ENCODE measurements around the gene IMP4.

The IMP4 gene

DNA sequence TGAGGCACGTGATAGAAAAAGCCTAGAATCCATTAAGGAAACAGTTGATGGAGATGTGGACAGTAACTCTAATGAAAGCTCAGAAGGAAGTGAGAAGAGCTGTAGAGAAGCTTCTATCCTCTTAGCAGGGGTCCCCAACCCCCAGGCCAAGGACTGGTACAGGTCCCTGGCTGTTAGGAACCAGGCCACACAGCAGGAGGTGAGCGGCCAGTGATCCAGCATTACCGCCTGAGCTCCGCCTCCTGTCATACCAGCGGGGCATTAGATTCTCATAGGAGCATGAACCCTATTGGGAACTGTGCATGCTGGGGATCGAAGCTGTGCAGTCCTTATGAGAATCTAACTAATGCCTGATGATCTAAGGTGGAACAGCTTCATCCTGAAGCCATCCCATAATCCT lies 8.7 kb upstream of the IMP4 start:
- H3K27ac ChIP-seq: no peak overlapping the region

DNA sequence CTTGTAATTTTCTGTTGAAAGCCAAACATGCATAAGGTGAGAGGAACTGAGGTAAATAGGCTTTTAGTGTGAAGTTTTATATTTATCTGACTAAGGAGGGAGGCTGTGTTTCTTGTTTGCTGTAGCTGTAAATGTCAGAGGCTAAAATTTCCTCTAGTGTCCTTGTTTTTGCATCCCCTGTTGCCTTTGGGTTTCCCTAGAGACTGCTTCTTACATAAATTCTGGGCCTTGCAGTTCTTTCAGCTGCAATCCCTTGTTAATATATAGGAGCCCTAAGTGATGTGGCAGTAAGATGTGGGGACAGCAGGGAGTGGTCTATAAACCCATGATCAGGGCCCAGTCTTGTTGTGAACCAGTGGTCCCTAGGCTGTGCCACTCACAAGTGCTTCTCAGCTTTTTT lies 7.5 kb upstream of the IMP4 start:
- Histone ChIP-seq H3K9me3 (no peaks in the 10 kb centered on the region), H3K27me3 (peaks cover 33% of the 10 kb centered on the region), H3K36me3 (peaks cover 16% of the 10 kb centered on the region), H3K4me3 (ENCODE audit: low read depth in 1 of 2, low read length in 1 of 2) (no peak overlapping the region), H3K4me1 (ENCODE audit: control insufficient read depth in 1 of 2, insufficient read depth in 1 of 2, low read depth in 1 of 2, low read length in 1 of 2) (peaks cover 13 to 30% of the 10 kb centered on the region in 2 experiments), H3K27ac (no peak overlapping the region)
- TF ChIP-seq, protein P1, sequence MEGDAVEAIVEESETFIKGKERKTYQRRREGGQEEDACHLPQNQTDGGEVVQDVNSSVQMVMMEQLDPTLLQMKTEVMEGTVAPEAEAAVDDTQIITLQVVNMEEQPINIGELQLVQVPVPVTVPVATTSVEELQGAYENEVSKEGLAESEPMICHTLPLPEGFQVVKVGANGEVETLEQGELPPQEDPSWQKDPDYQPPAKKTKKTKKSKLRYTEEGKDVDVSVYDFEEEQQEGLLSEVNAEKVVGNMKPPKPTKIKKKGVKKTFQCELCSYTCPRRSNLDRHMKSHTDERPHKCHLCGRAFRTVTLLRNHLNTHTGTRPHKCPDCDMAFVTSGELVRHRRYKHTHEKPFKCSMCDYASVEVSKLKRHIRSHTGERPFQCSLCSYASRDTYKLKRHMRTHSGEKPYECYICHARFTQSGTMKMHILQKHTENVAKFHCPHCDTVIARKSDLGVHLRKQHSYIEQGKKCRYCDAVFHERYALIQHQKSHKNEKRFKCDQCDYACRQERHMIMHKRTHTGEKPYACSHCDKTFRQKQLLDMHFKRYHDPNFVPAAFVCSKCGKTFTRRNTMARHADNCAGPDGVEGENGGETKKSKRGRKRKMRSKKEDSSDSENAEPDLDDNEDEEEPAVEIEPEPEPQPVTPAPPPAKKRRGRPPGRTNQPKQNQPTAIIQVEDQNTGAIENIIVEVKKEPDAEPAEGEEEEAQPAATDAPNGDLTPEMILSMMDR (IDR thresholded peaks at IDR 0.05): no peak

More for the DNA sequence above, 8.7 kb upstream of the IMP4 start:
- H3K36me3 ChIP-seq: peaks cover 12% of the 10 kb centered on the region
- peaks cover 9 to 18% of the 10 kb centered on the region in 2 experiments for H3K4me1 ChIP-seq (ENCODE audit: control insufficient read depth in 1 of 2, insufficient read depth in 1 of 2, low read depth in 1 of 2, low read length in 1 of 2)
- TF ChIP-seq, protein P1 (IDR thresholded peaks at IDR 0.05): no peak
- no peak overlapping the region for H3K4me3 ChIP-seq (ENCODE audit: low read depth in 1 of 2, low read length in 1 of 2)
- H3K27me3 ChIP-seq: peaks cover 45% of the 10 kb centered on the region
- no peaks in the 10 kb centered on the region for H3K9me3 ChIP-seq

DNA sequence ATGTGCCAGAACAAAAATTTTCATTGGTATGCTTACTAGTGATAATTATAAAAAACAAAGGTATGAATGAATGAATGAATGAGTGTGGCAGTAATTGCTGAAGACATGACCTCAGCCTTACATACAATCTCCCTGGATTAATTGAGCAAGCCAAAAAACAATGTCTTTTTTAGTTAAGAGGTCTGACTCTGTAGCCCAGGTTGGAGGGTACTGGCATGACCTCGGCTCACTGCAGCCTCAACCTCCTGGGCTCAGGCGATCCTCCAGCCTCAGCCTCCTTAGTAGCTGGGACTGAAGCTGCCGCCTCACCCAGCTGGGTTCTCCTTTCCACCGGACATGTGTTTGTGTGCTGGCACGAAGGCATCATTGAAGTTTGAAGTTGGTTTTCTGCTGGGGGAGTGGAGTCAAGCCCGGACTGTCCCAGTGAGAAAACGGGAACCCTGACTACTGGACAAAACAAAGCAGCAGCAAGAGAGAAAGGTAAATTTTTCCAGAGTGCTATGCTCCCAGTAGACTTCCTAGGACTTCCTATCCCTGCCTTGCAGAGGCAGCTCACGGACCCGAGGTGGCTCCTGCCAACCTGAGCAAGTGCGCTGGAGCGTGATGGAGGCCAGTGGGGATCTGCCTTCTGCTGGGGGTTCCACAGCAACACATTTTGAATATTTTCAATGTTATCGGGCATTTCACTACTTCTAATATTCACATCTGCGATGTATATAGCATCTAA lies 6.4 kb upstream of the IMP4 start:
- Histone ChIP-seq H3K9me3 (no peaks in the 10 kb centered on the region), H3K4me1 (ENCODE audit: control insufficient read depth in 1 of 2, insufficient read depth in 1 of 2, low read depth in 1 of 2, low read length in 1 of 2) (peaks cover 21 to 41% of the 10 kb centered on the region in 2 experiments), H3K36me3 (peaks cover 16% of the 10 kb centered on the region), H3K27ac (no peak overlapping the region), H3K27me3 (peaks cover 22% of the 10 kb centered on the region), H3K4me3 (ENCODE audit: low read depth in 1 of 2, low read length in 1 of 2) (peak overlapping the region in 1 of 2 experiments; percentile 38)
- TF ChIP-seq, protein P1 (IDR thresholded peaks at IDR 0.05): no peak

DNA sequence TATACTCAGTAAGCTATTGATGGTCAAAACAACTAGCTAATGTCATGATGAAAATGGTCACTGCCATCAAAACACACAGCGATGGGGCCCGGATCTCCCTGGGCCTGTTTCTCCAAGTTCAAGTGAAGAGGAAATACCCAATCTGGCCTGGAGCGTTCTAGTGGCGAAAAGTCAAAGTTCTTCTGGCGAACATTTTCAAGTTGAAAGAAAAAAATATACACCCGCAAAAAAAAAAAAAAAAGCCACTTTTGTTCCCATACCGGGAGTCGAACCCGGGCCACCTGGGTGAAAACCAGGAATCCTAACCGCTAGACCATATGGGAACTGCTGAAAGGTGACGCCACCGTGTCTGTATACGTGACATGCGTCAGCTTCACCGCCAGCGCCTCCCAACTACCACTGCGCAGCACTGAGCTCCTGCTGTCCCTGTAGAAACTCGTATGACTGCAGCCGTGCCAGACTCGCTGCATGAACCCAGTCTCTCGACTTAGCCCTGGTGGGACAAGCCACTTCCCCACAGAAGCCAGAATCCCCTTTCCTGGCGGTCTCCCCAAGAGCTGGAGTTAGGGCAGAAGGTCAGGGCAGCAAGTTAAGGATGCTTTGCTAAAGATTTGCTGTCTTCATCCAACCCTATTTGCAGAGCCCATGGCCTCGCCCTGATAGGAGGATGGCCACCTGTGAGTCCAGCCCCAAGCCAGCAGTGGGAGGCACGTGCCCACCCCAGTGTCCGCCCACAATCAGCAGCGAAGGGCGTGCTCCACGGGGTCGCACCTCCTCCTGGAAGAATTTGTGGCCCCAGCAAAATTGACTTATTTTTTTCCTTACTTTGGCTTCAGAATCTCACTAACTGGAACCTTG lies 5.6 kb upstream of the IMP4 start:
- TF ChIP-seq, protein P1 (IDR thresholded peaks at IDR 0.05): no peak
- Histone ChIP-seq H3K4me1 (ENCODE audit: control insufficient read depth in 1 of 2, insufficient read depth in 1 of 2, low read depth in 1 of 2, low read length in 1 of 2) (peaks cover 25 to 46% of the 10 kb centered on the region in 2 experiments), H3K9me3 (no peaks in the 10 kb centered on the region), H3K36me3 (peaks cover 16% of the 10 kb centered on the region), H3K27me3 (peaks cover 14% of the 10 kb centered on the region), H3K27ac (no peak overlapping the region), H3K4me3 (ENCODE audit: low read depth in 1 of 2, low read length in 1 of 2) (peak overlapping the region in 1 of 2 experiments; percentile 38)

DNA sequence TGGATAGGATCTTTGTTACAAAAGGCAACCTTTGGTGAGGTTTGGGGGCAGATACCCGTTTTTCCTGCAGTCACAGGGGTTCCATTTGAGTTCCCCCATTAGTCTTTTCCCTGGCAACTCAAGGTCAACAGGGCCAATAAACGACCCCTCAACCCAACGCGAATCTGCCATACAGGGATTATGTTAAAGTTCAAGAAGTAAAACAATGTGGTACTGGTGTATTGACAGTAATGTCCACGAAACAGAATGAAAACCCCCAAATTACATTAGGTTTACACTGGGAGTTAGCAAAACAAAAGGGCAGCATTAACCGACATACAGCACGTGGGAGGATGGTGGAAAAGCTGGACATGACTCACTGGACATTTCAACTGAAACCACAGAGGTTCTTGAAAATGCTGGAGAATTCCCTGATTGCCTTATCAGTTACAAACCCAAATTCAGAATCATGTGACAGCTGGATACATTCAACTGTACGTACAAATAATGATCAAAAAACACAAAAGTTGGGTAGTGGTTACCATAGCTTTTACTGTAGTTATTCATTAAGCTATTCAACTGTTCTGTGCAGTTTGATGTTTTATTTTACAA lies 4.9 kb upstream of the IMP4 start:
- Histone ChIP-seq H3K36me3 (peaks cover 16% of the 10 kb centered on the region), H3K4me3 (ENCODE audit: low read depth in 1 of 2, low read length in 1 of 2) (no peak overlapping the region), H3K27me3 (peaks cover 7% of the 10 kb centered on the region), H3K4me1 (ENCODE audit: control insufficient read depth in 1 of 2, insufficient read depth in 1 of 2, low read depth in 1 of 2, low read length in 1 of 2) (peaks cover 22 to 42% of the 10 kb centered on the region in 2 experiments), H3K27ac (no peak overlapping the region), H3K9me3 (no peaks in the 10 kb centered on the region)
- TF ChIP-seq, protein P1 (IDR thresholded peaks at IDR 0.05): no peak
